ENCODE results near the gene GLUD1.

DNA sequence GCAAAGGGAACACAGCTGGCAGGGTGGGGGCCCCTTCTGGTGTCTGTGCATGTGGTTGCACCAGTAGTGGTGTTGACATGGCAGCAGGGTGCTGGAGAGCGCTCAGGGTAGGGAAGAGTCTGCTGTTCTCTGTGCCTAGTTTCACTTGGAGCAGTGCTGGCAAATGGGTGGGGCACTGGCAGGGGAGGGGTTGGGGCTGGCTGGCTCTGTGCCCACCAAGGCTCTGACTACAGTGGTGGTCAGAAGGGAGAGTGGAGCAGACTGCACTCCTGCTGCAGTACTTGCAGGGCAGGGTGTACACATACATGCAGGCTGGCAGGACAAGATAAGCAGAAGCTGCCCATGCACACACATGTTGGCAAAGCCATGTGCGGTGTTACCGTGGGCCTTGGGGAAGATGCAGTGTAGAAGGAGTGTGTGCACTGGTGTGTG lies 56.3 kb downstream of the GLUD1 start:
- no peak for TF ChIP-seq POLR2A (IDR thresholded peaks at IDR 0.05)
- TF ChIP-seq, protein P1, sequence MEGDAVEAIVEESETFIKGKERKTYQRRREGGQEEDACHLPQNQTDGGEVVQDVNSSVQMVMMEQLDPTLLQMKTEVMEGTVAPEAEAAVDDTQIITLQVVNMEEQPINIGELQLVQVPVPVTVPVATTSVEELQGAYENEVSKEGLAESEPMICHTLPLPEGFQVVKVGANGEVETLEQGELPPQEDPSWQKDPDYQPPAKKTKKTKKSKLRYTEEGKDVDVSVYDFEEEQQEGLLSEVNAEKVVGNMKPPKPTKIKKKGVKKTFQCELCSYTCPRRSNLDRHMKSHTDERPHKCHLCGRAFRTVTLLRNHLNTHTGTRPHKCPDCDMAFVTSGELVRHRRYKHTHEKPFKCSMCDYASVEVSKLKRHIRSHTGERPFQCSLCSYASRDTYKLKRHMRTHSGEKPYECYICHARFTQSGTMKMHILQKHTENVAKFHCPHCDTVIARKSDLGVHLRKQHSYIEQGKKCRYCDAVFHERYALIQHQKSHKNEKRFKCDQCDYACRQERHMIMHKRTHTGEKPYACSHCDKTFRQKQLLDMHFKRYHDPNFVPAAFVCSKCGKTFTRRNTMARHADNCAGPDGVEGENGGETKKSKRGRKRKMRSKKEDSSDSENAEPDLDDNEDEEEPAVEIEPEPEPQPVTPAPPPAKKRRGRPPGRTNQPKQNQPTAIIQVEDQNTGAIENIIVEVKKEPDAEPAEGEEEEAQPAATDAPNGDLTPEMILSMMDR (IDR thresholded peaks at IDR 0.05) = no peak

Data from esophagus squamous epithelium (tissue), 4 donors.